Neural progenitor cell (in vitro differentiated cells): Measurements from ENCODE around the gene BAZ2A. TPM values are rescaled to one million over a fixed set of nuclear protein-coding genes. Genes with fewer than 3 reads are reported as not detected.
A peak's percentile ranks its signal among the peaks of the same experiment; 100 is the strongest.

Experiments
- DNase-seq: peaks from one replicate; pipeline ENCODE4 v3.0.0-alpha.2; 2016; ENCODE audit warnings: low spot score
- H2AFZ ChIP-seq: fragments of 200-600 bp; sonication (generic); replicated peaks from 2 replicates; pipeline ENCODE4 v1.6.1; 2016; ENCODE audit warnings: antibody characterized with exemption
- H3F3A ChIP-seq: fragments of 200-600 bp; sonication (generic); 2 replicates; pipeline ENCODE4 v1.6.1; 2016; ENCODE audit warnings: antibody characterized with exemption, low read depth
- H3K27ac ChIP-seq: fragments of 200-600 bp; sonication (generic); 2 replicates; pipeline ENCODE4 v1.5.1; 2016; ENCODE audit warnings: mild to moderate bottlenecking
- H3K27me3 ChIP-seq: fragments of 200-600 bp; sonication (generic); 2 replicates; pipeline ENCODE4 v1.6.1; 2016; ENCODE audit warnings: mild to moderate bottlenecking, moderate library complexity
- H3K36me3 ChIP-seq: fragments of 200-600 bp; sonication (generic); 2 replicates; pipeline ENCODE4 v1.5.1; 2016
- H3K4me1 ChIP-seq: fragments of 200-600 bp; sonication (generic); 2 replicates; pipeline ENCODE4 v1.6.1; 2016; ENCODE audit warnings: mixed run types
- H3K4me2 ChIP-seq: fragments of 200-600 bp; sonication (generic); 2 replicates; pipeline ENCODE4 v1.6.1; 2016
- H3K4me3 ChIP-seq: fragments of 200-600 bp; sonication (generic); 2 replicates; pipeline ENCODE4 v1.5.1; 2016
- H3K79me2 ChIP-seq: fragments of 200-600 bp; sonication (generic); 2 replicates; pipeline ENCODE4 v1.6.1; 2016; ENCODE audit warnings: low read depth
- H3K9ac ChIP-seq: fragments of 200-600 bp; sonication (generic); 2 replicates; pipeline ENCODE4 v1.6.1; 2016
- H3K9me3 ChIP-seq: fragments of 200-600 bp; sonication (generic); 2 replicates; pipeline ENCODE4 v1.5.1; 2016; ENCODE audit warnings: low read depth
- H4K20me1 ChIP-seq: fragments of 200-600 bp; sonication (generic); 2 replicates; pipeline ENCODE4 v1.6.1; 2016; ENCODE audit warnings: low read depth
- H3K27ac Mint-ChIP-seq: 3 replicates; pipeline ENCODE4 v1.8.0; 2021; ENCODE audit warnings: mixed read lengths
- H3K27me3 Mint-ChIP-seq: 2 replicates; pipeline ENCODE4 v1.8.0; 2022; ENCODE audit warnings: low read depth, mild to moderate bottlenecking, inconsistent platforms, moderate library complexity, mixed read lengths; ENCODE audit not compliant: insufficient read depth
- H3K36me3 Mint-ChIP-seq: 3 replicates; pipeline ENCODE4 v1.8.0; 2021; ENCODE audit warnings: mixed read lengths
- H3K4me1 Mint-ChIP-seq: 3 replicates; pipeline ENCODE4 v1.8.0; 2021; ENCODE audit warnings: mixed read lengths
- H3K4me3 Mint-ChIP-seq: 3 replicates; pipeline ENCODE4 v1.8.0; 2021; ENCODE audit warnings: mild to moderate bottlenecking, moderate library complexity, mixed read lengths
- H3K9me3 Mint-ChIP-seq: 3 replicates; pipeline ENCODE4 v1.8.0; 2020; ENCODE audit warnings: mixed read lengths
- EZH2 ChIP-seq: fragments of 200-600 bp; sonication (generic); IDR thresholded peaks from 2 replicates; pipeline ENCODE4 v1.6.1; 2017; ENCODE audit warnings: antibody characterized with exemption, mild to moderate bottlenecking, moderate library complexity
- EZH2phosphoT487 ChIP-seq: fragments of 200-600 bp; sonication (generic); IDR thresholded peaks from 2 replicates; pipeline ENCODE4 v1.6.1; 2017; ENCODE audit warnings: antibody characterized with exemption
- total RNA-seq: library from RNA; depleted of rRNA; stranded (reverse); fragments of >200 nt; gene quantifications from 2 replicates; pipeline ENCODE4 v1.2.3, GENCODE V29; 2015; ENCODE audit warnings: low replicate concordance
- TF ChIP-seq, protein P1 (sequence below): fragments of 200-600 bp; sonication (generic); IDR thresholded peaks from 2 replicates; pipeline ENCODE4 v1.5.1; 2017; ENCODE audit warnings: antibody characterized with exemption, mild to moderate bottlenecking

The BAZ2A gene
- total RNA-seq, 1 donor from 2014 or later, result 27.1 TPM

- Mint-ChIP-seq H3K4me1 (peaks cover 76% of the 10 kb centered on the region), H3K4me3 (peak overlapping the region; percentile 99), H3K36me3 (peaks cover 9% of the 10 kb centered on the region), H3K27ac (peak overlapping the region; percentile 94), H3K9me3 (no peaks in the 10 kb centered on the region), H3K27me3 (peaks cover 4% of the 10 kb centered on the region)
- no peak overlapping the region for H2AFZ ChIP-seq
- no peaks in the 10 kb centered on the region for H3K27me3 ChIP-seq
- no peaks in the 10 kb centered on the region for H3K9me3 ChIP-seq
- H3K4me2 ChIP-seq, result peak overlapping the region; percentile 88
- peaks cover 37% of the 10 kb centered on the region for H3K4me1 ChIP-seq
- no peak for TF ChIP-seq EZH2
- no peak for TF ChIP-seq EZH2phosphoT487
- TF ChIP-seq, protein P1, sequence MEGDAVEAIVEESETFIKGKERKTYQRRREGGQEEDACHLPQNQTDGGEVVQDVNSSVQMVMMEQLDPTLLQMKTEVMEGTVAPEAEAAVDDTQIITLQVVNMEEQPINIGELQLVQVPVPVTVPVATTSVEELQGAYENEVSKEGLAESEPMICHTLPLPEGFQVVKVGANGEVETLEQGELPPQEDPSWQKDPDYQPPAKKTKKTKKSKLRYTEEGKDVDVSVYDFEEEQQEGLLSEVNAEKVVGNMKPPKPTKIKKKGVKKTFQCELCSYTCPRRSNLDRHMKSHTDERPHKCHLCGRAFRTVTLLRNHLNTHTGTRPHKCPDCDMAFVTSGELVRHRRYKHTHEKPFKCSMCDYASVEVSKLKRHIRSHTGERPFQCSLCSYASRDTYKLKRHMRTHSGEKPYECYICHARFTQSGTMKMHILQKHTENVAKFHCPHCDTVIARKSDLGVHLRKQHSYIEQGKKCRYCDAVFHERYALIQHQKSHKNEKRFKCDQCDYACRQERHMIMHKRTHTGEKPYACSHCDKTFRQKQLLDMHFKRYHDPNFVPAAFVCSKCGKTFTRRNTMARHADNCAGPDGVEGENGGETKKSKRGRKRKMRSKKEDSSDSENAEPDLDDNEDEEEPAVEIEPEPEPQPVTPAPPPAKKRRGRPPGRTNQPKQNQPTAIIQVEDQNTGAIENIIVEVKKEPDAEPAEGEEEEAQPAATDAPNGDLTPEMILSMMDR, result no peak
- peaks cover 81% of the 10 kb centered on the region for H3F3A ChIP-seq
- H3K4me3 ChIP-seq, result peak overlapping the region; percentile 88
- H3K79me2 ChIP-seq, result peaks cover 60% of the 10 kb centered on the region
- peaks cover 35% of the 10 kb centered on the region for H4K20me1 ChIP-seq
- peak overlapping the region; percentile 36 for H3K9ac ChIP-seq
- peak; percentile 12 for DNase-seq
- no peaks in the 10 kb centered on the region for H3K36me3 ChIP-seq
- H3K27ac ChIP-seq, result peak overlapping the region; percentile 23
Observed at GRCh38 chr12:56633468-56634241, 3.5 kb upstream of the BAZ2A start.

GRCh38 chr12:56632701-56633467 is 2.8 kb upstream of the BAZ2A start:
- Histone ChIP-seq H3K27me3 (no peaks in the 10 kb centered on the region), H3K79me2 (peaks cover 68% of the 10 kb centered on the region), H3K9ac (no peak overlapping the region), H3K36me3 (no peaks in the 10 kb centered on the region), H3K4me2 (peak overlapping the region; percentile 88), H3K27ac (no peak overlapping the region), H2AFZ (no peak overlapping the region), H3K4me1 (peaks cover 42% of the 10 kb centered on the region), H4K20me1 (peaks cover 38% of the 10 kb centered on the region), H3F3A (peaks cover 79% of the 10 kb centered on the region), H3K9me3 (no peaks in the 10 kb centered on the region), H3K4me3 (peak overlapping the region; percentile 31)
- Mint-ChIP-seq H3K27ac (peak overlapping the region; percentile 86), H3K27me3 (peaks cover 4% of the 10 kb centered on the region), H3K4me1 (peaks cover 78% of the 10 kb centered on the region), H3K36me3 (peaks cover 5% of the 10 kb centered on the region), H3K9me3 (no peaks in the 10 kb centered on the region), H3K4me3 (peak overlapping the region; percentile 99)
- DNase-seq, result peak; percentile 17
- TF ChIP-seq, protein P1, result no peak
- TF ChIP-seq EZH2 (no peak), EZH2phosphoT487 (no peak)

DNA sequence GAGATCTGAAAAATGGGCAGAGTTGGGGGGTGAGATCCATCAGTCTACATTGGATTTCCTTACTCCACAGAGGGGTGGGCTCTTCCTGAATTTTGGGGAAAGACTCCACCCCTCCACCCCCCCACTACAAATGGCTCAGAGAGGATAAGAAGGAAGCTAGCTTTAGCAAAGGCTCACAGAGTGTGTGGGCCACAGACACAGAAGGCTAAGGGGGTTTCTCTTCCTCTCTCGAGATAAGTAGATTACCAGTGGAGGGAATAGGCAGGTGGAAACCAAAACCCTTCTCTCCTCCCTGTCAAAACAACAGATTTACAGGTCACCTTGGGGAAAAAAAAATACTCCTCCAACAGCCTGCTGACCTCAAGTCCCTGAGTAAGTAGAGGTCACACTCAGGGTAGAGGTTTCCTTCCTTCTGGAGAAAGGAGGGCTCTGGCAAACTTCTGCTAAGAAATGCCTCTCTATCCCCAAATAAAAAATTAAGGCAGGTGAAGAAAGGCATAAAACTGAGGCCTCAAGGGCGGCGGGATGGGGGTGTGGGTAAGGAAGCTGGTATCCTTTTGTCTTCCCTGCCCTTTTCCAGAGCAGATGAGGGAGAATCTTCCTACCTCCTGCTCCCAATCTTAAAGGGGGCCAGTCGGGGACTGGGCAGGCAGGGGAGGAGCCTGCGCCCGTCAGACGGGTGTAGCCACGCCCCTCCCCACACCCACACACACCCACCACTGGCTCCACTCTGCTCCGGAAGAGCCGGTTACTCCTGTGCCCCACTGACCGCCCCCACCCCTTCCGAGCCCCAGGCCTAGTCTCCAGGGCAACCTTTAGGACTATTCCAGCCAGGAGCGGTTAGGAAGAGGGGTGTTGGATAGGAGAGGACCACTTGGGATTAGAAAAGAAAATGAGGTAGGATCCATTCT is 1.9 kb upstream of the BAZ2A start:
- H3K79me2 ChIP-seq, result peaks cover 76% of the 10 kb centered on the region
- peak; percentile 82 for DNase-seq
- H3K4me2 ChIP-seq, result peak overlapping the region; percentile 88
- no peak overlapping the region for H3K27ac ChIP-seq
- Mint-ChIP-seq H3K4me3 (peak overlapping the region; percentile 99), H3K36me3 (peaks cover 2% of the 10 kb centered on the region), H3K4me1 (peaks cover 70% of the 10 kb centered on the region), H3K9me3 (no peaks in the 10 kb centered on the region), H3K27ac (peak overlapping the region; percentile 86), H3K27me3 (peaks cover 4% of the 10 kb centered on the region)
- peaks cover 70% of the 10 kb centered on the region for H3F3A ChIP-seq
- peaks cover 36% of the 10 kb centered on the region for H3K4me1 ChIP-seq
- H3K4me3 ChIP-seq, result peak overlapping the region; percentile 31
- H2AFZ ChIP-seq, result no peak overlapping the region
- H3K9me3 ChIP-seq, result no peaks in the 10 kb centered on the region
- H4K20me1 ChIP-seq, result peaks cover 38% of the 10 kb centered on the region
- no peaks in the 10 kb centered on the region for H3K36me3 ChIP-seq
- no peak overlapping the region for H3K9ac ChIP-seq
- H3K27me3 ChIP-seq, result no peaks in the 10 kb centered on the region
- no peak for TF ChIP-seq EZH2
- no peak for TF ChIP-seq EZH2phosphoT487
- TF ChIP-seq, protein P1, result no peak
